ENCODE measurements around the gene PALLD. TPM values are rescaled to one million over a fixed set of nuclear protein-coding genes. Genes with fewer than 3 reads are reported as not detected.
A peak's percentile ranks its signal among the peaks of the same experiment; 100 is the strongest.

Gene PALLD
- total RNA-seq, 1 donor from 2014 or later = 250 TPM

DNA sequence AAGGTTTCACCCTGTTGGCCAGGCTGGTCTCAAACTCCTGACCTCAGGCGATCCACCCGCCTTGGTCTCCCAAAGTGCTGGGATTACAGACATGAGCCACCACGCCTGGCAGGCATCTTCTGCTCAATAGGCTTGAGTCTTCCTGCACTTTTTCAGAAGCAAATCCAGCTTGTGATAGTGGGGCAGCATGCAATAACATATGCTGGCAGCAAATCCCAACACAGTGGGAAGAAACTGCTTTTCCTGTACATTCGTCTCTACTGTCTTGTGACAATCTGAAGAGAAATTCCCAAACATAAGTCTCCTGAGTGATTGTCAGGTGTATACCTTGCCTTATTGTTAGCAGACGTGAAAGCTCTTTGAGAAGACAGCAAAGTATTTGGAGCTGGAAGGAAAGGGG lies 145.7 kb downstream of the PALLD start:
- no peak for DNase-seq (ENCODE audit: low read depth)

GRCh38 chr4:168643111-168643795 lies 146.4 kb downstream of the PALLD start:
- no peak for DNase-seq (ENCODE audit: low read depth)

- no peak for DNase-seq (ENCODE audit: low read depth)
These were observed 146.9 kb downstream of the PALLD start for GRCh38 chr4:168643796-168644159.

DNA sequence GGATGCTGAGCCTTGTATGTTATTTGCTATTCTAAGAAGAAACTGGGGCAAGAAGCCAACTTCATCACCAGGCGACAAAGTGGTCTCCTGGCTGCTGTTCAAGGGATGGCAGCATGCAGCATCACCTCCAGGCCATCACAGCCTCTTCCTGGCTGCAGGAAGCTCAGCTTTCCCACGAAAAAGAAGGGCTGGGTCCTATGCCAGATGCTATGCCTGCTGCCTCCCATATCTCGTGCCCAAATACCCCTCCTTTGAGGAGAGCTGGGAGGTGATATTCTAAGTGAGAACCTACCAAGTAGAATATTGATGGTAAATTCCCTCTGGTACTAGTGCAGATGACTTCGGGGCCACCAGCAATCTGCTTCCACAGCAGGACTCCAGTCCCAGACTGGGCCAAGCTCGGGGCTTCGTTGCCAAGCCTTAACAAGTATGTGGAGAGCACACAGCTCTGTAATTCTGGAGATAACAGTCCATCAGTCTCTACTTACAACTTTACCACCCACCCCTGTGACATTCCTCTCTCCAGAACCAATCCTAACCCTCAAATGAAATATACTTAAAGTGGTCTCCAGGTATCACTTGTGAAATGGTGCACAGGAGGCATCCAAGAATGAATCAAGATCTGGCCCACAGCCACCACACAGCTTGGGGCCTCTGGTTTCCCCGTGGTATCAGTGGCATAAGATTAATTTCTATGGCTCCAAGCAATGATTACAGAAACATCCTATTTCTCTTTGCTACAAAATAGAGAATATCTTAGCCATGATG lies 149.3 kb downstream of the PALLD start:
- no peak for DNase-seq (ENCODE audit: low read depth)

GRCh38 chr4:168647646-168648375 lies 151.0 kb downstream of the PALLD start:
- DNase-seq (ENCODE audit: low read depth) = no peak

GRCh38 chr4:168648494-168648893 lies 151.6 kb downstream of the PALLD start:
- DNase-seq (ENCODE audit: low read depth) = no peak

- no peak for DNase-seq (ENCODE audit: low read depth)
These were observed 152.1 kb downstream of the PALLD start for GRCh38 chr4:168648929-168649328.

- DNase-seq (ENCODE audit: low read depth) = no peak
These were observed 154.5 kb downstream of the PALLD start for GRCh38 chr4:168651374-168651773.

DNA sequence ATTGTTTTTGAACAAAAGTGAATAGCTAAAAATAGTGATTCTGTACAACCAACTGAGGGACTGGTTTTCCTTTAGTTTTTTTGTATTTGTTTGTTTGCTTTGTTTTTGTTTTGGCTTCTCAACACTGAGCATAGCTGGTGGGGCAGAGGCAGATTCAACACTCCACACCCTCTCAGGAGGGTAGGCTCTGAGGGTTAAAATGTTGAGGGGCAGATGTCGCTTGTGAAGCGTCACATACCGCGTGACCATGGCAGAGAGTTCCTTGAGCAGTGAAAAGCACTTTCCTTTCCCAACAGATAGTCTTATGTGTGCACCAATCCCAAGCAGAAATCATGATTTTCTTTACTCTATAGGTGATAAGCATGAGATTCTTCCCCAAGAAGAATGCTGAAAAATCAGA lies 155.0 kb downstream of the PALLD start:
- DNase-seq (ENCODE audit: low read depth) = no peak

DNA sequence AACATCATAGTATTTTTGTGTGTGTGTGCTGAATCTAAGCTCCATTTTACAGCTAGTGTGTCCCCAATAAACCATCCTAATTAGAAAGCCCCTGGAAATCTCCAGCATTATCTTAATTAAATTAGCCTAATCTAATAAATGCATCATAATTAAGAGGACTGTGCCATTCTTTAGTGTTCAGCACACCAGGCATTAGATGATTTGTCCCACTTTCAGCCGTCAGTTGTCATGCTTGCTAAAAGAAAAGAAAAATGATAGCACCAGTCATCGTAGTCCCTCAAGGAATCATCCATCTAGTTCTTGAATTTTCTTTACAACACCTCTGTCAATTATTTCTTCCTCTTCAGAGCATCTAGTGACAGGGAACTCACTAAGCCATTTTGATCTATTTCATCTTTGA lies 155.9 kb downstream of the PALLD start:
- no peak for DNase-seq (ENCODE audit: low read depth)

- DNase-seq (ENCODE audit: low read depth) = no peak
These were observed 157.4 kb downstream of the PALLD start for GRCh38 chr4:168654104-168654847.

DNA sequence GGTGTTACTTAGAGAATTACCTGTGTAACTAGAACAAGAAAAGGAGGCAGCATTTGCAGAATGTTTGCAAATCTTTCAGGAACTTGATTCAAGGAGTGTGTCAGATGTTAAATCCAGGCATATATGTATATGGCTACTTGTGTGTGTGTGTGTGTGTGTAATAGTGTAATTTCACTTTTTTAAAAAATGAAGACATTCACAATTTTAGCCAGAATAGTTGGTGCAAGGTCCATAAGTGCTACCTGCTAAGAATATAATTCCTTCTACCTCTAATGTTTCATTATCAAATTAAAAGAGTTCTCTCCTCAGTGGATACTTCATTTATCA lies 158.0 kb downstream of the PALLD start:
- no peak for DNase-seq (ENCODE audit: low read depth)

- DNase-seq (ENCODE audit: low read depth) = peak; percentile 74
These were observed 158.3 kb downstream of the PALLD start for GRCh38 chr4:168655182-168655581.

DNA sequence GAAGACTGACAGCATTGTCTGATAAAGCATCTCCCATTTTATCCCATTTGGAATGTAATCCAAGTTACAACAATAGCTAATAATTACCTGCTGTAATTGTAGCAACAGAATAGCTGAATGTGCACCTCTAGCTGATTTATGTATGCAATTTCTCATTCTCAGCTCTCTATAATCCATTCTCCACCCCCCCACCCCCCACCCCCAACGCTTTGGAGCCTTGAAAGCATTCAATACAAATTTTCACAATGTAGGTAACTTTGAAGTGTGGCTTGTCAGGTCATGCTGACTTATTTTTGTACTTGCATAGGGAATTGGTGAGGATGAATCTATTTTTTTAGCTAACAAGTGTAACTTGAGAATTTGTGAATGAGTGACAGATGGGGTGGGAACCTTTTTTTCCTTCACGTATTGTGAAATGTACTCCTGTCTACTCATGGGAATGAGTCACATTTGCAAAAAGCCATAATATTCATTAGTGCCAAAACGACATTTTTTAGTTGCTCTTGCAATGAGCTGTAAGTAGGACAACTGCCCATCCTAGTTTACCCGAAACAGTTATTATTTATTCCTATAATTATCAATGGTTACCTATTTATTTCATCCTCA lies 159.3 kb downstream of the PALLD start:
- DNase-seq (ENCODE audit: low read depth) = peak; percentile 61

DNA sequence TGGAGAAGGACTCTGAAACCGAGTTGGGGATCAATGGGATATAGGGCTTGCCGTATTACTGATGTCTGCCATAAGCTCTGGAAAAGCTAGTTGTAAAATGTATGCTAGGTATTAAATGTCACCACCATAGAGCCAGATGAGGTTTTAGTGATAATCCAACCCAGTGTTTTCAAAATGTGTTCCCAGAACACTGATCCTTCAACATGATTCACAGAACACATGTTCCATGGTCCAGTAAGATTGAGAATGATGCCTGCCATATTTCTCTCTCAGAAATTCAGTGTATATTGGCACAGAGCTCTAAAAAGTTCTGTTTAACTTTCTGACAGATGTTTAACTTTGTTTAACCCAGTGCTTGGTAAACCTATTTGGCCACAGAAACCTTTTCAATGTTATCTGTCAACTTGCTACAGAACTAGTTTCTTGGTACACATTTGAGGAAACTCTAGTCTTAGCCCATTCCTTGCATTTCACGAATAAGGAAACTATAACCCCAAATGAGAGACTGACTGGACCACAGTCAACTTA lies 160.2 kb downstream of the PALLD start:
- no peak for DNase-seq (ENCODE audit: low read depth)

DNA sequence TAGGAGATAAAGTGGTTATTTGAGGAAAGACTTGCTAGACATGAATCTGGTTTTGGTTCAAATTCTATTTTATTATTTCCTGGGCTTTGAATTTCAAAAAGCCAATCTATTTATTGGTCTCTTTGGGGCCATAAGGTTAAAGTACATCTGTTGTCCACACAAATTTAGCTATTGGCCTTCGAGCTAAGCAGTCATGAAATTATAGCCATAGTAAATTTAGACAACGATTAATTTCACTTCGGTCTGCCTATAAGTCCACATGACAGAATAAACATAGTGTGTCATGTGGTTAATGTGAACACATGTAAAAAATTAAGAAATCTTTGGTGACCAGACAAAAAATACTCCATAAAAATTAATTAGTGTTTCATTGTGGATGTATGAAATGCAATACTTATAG lies 161.9 kb downstream of the PALLD start:
- no peak for DNase-seq (ENCODE audit: low read depth)

DNA sequence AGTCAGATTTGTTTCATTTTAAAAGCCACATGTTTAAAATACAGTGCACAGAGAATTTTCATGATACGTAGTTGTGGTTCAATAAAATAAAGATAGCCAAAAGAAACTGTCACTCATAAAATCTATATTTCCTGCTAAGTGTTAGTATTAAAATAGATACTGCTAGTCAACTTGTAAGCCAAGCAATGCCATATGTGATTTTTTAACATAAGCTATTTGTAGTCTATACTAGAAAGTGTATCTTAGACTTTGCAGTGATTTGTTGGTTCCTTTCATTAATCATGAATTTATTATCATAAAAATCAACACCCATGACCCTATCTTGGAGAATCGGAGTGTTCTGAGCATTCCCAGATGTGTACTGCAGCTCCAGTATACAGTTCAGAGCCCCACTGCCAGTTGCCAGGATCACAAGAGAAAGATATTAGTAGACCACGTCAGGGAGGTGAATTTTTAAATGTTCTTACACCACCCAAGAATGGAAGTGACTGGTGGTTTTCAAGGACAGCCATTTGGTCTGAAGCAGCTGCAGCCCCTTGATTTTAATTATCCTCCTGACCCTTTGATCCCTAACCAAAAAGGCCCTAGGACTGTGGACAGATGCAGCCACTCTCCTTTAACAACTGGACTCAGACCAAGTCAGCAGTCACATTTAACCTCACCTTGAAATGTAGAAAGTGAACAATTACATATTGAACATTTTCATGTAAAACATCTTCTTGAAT lies 163.1 kb downstream of the PALLD start:
- DNase-seq (ENCODE audit: low read depth) = peak; percentile 92

DNA sequence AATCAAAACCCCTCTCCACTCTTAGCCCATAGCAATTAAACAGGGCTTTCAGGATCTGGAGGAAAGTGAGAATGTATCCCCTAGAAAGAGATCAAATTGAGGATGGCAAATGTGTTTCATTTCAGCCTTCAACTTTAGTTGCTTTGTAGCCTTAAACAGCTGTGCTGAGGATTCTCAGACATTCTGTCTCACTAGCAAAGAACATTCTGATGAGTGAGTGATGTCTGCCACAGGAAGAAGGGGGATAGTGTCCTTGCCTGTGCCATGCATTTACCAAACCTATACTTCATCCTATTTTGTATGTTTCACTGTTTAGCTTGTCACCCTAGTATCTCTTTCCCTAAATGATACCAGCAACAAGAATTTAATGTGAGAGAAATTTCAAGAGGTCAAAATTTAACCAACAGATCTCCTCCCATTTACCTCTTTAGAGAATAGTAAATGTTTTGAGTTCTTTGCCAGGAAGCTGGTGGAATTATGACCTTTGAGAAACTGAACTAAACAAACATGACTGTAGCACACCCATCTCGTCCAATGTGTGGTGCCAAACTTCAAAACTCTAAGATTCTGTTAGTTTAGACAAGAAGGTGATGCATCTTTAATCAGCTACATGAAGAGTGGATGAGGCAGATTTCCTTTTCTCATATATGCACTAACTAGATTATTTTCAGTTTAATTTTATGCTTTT lies 165.6 kb downstream of the PALLD start:
- no peak for DNase-seq (ENCODE audit: low read depth)

DNA sequence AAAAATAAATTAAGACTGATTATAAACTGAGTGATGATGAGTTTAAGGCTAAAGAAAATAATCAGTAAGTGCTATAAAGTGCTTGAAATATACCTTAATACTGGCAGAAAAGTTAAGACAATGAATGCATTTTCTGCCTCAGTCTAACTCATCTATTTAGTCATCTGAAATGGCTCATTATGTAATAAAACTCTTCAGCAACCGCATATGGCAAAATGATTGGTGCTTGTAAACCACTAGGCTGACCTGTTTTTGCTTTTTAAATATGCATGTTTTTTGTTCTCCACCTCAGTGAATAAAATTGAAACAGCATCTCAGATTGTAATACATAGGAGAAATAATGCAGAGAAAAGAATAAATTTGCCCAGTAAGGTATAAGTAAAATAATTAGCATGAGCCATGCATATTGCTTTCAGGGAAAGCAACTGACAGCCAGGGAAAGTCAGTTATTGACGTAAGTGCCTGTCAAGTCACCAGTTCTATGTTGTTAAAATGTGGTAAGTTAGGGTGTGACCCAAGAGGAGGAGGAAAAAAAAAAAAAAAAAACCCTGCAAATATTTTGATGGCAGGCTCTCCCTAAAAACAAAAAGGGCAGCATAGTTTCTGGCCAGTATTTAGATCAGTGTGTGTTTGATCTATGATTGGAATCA lies 167.5 kb downstream of the PALLD start:
- DNase-seq (ENCODE audit: low read depth) = no peak

Data from myocyte (in vitro differentiated cells).